ENCODE measurements around the gene CDK10. TPM values are rescaled to one million over a fixed set of nuclear protein-coding genes. Genes with fewer than 3 reads are reported as not detected.
A peak's percentile ranks its signal among the peaks of the same experiment; 100 is the strongest.

Gene CDK10
- total and polyA plus RNA-seq, 7 donors: 23.0 to 47.8 (median 31.5) TPM

GRCh38 chr16:89700100-89700648 lies 13.7 kb downstream of the CDK10 start:
- 0 to 2% (median 1%) methylated on average over 30 of the region's 30 CpGs for WGBS, 3 donors
- peak overlapping the region; percentile 69 for H3K4me3 ChIP-seq
- intact Hi-C loops (cut with DNase I): loop anchor here in 1 of 2 donors (5.0 to 10.0 kb wide), 2 partner anchors 92 to 165 kb away; no protein-coding TSS in a partner anchor
- peaks cover 3 to 9% of the 10 kb centered on the region in 2 donors for H3K36me3 ChIP-seq (ENCODE audit: insufficient read depth in 1 of 2, low read depth in 1 of 2)
- ATAC-seq: peak; percentile 84 to 90 (median 86)
- peaks cover 0 to 45% (median 0%) of the 10 kb centered on the region in 3 donors for H3K27me3 ChIP-seq (ENCODE audit: insufficient read depth in 3 of 3, low read length in 2 of 3)
- no peaks in the 10 kb centered on the region for H3K9me3 ChIP-seq
- TF ChIP-seq CTCF (IDR thresholded peaks at IDR 0.05): peak; percentile 64
- H3K4me1 ChIP-seq: peaks cover 20% of the 10 kb centered on the region
- peak; percentile 97 to 99 for DNase-seq
- peak overlapping the region; percentile 32 for H3K27ac ChIP-seq

GRCh38 chr16:89700649-89701424 lies 14.3 kb downstream of the CDK10 start:
- intact Hi-C loops (cut with DNase I): loop anchor here in 1 of 2 donors (5.0 to 10.0 kb wide), 2 partner anchors 91 to 164 kb away; no protein-coding TSS in a partner anchor
- TF ChIP-seq CTCF (IDR thresholded peaks at IDR 0.05): no peak
- no peaks in the 10 kb centered on the region for H3K9me3 ChIP-seq
- H3K4me1 ChIP-seq: peaks cover 20% of the 10 kb centered on the region
- peaks cover 0 to 2% of the 10 kb centered on the region in 2 donors for H3K36me3 ChIP-seq (ENCODE audit: insufficient read depth in 1 of 2, low read depth in 1 of 2)
- peak in 1 of 2 donors; percentile 61 for DNase-seq
- WGBS, 3 donors: 3 to 7% (median 3%) methylated on average over 20 to 78 of the region's 78 CpGs
- peak overlapping the region; percentile 69 for H3K4me3 ChIP-seq
- ATAC-seq: peak in 1 of 4 donors; percentile 4
- peaks cover 0 to 48% (median 0%) of the 10 kb centered on the region in 3 donors for H3K27me3 ChIP-seq (ENCODE audit: insufficient read depth in 3 of 3, low read length in 2 of 3)
- H3K27ac ChIP-seq: peak overlapping the region; percentile 32

GRCh38 chr16:89701425-89702406 lies 15.2 kb downstream of the CDK10 start, which contains the start of gene SPATA2L:
SPATA2L (minus strand) TSS chr16:89701705; CDS start chr16:89701232, 473 bp downstream.
- peak within 1 kb of the TSS; percentile 69 for H3K4me3 ChIP-seq
- peaks cover 0 to 48% (median 0%) of the 10 kb centered on the region in 3 donors for H3K27me3 ChIP-seq (ENCODE audit: insufficient read depth in 3 of 3, low read length in 2 of 3)
- no peak for TF ChIP-seq CTCF (IDR thresholded peaks at IDR 0.05)
- DNase-seq (peak; percentile 84 to 91), ATAC-seq (peak; percentile 69 to 78 (median 76))
- no peaks in the 10 kb centered on the region for H3K36me3 ChIP-seq (ENCODE audit: insufficient read depth in 1 of 2, low read depth in 1 of 2)
- H3K9me3 ChIP-seq: no peaks in the 10 kb centered on the region
- intact Hi-C loops (cut with DNase I): loop anchor here in 1 of 2 donors (5.0 to 10.0 kb wide), 2 partner anchors 91 to 163 kb away; no protein-coding TSS in a partner anchor
- peaks cover 20% of the 10 kb centered on the region for H3K4me1 ChIP-seq
- 1% methylated on average over 65 to 97 of the region's 97 CpGs for WGBS, 3 donors
- H3K27ac ChIP-seq: peak within 1 kb of the TSS; percentile 32

- Histone ChIP-seq H3K9me3 (no peaks in the 10 kb centered on the region), H3K4me1 (peaks cover 20% of the 10 kb centered on the region), H3K36me3 (ENCODE audit: insufficient read depth in 1 of 2, low read depth in 1 of 2) (no peaks in the 10 kb centered on the region), H3K27ac (no peak overlapping the region), H3K4me3 (no peak overlapping the region), H3K27me3 (ENCODE audit: insufficient read depth in 3 of 3, low read length in 2 of 3) (peaks cover 0 to 44% (median 0%) of the 10 kb centered on the region in 3 donors)
- intact Hi-C loops (cut with DNase I): loop anchor here in 1 of 2 donors (5.0 to 10.0 kb wide), 2 partner anchors 88 to 161 kb away; no protein-coding TSS in a partner anchor
- TF ChIP-seq CTCF (IDR thresholded peaks at IDR 0.05): no peak
- WGBS, 3 donors: 44 to 49% (median 47%) methylated on average over 13 of the region's 13 CpGs
- DNase-seq (no peak), ATAC-seq (no peak)
Measured at GRCh38 chr16:89704281-89704680, 17.8 kb downstream of the CDK10 start.
